ENCODE results near the gene RTN1. TPM values are rescaled to one million over a fixed set of nuclear protein-coding genes. Genes with fewer than 3 reads are reported as not detected.

RTN1 gene
- polyA plus RNA-seq, 2 of the 4 experiments (the other 2 are of a cell fraction), result 0.09 TPM; not detected in 1

DNA sequence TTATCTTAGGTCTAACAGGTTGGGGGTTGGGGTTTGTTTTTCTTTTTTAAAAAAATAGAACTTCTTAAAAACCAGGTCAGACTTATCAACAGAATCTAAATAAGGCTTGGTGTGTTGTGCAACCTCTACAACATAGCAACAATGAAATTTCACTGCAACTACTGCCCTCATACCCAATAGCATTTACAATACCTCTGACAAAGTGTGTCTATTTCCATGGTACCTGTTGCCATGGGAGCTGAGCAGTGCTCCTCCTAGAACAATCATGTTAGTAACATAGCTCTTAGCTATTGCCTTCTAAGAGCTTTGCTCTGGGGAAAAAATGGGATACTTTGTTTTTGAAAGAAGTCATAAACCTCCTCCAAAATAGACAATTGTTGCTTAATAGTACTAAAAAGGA is 190.7 kb downstream of the RTN1 start:
- ChIA-PET CTCF (interaction anchor here (0.6 to 1.4 kb wide), 3 partner anchors 8 to 490 kb away, joined by 3 read pairs; no protein-coding TSS in a partner anchor), POLR2A (no interaction called here)
- ATAC-seq (no peak), FAIRE-seq (no peak), DNase-seq (ENCODE audit: low read depth in 1 of 2, low spot score in 1 of 2) (no peak)
- H3K4me2 ChIP-seq, result no peak overlapping the region
- TF ChIP-seq HOXB5 (CRISPR knock-in tag; IDR thresholded peaks at IDR 0.05), result no peak
- TF ChIP-seq MYC (IDR thresholded peaks at IDR 0.05; ENCODE audit: borderline replicate concordance, low read length), result no peak
- no peak for TF ChIP-seq NR3C1 (IDR thresholded peaks at IDR 0.05)
- no peak for TF ChIP-seq JUNB (IDR thresholded peaks at IDR 0.05)
- no peak for TF ChIP-seq EHMT2 (IDR thresholded peaks at IDR 0.05; ENCODE audit: low read depth)
- no peak for TF ChIP-seq ESRRA (IDR thresholded peaks at IDR 0.05; ENCODE audit: borderline replicate concordance, low read length)
- TF ChIP-seq, protein P1, sequence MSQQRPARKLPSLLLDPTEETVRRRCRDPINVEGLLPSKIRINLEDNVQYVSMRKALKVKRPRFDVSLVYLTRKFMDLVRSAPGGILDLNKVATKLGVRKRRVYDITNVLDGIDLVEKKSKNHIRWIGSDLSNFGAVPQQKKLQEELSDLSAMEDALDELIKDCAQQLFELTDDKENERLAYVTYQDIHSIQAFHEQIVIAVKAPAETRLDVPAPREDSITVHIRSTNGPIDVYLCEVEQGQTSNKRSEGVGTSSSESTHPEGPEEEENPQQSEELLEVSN (IDR thresholded peaks at IDR 0.05; ENCODE audit: borderline replicate concordance, low read depth), result no peak
- TF ChIP-seq HOXB13 (CRISPR knock-in tag; IDR thresholded peaks at IDR 0.05; ENCODE audit: low read depth), result no peak
- no peak for TF ChIP-seq CHD2 (IDR thresholded peaks at IDR 0.05; ENCODE audit: low read length, partially characterized antibody)
- no peak for TF ChIP-seq FOXS1 (CRISPR knock-in tag; IDR thresholded peaks at IDR 0.05)
- no peak for TF ChIP-seq EHF (CRISPR knock-in tag; IDR thresholded peaks at IDR 0.05)
- no peak for TF ChIP-seq CBX2 (IDR thresholded peaks at IDR 0.05; ENCODE audit: borderline replicate concordance, low read depth)
- TF ChIP-seq PHF8 (IDR thresholded peaks at IDR 0.05; ENCODE audit: borderline replicate concordance, low read depth), result no peak
- TF ChIP-seq TP53 (CRISPR knock-in tag; IDR thresholded peaks at IDR 0.05), result no peak
- no peak for TF ChIP-seq SREBF2 (IDR thresholded peaks at IDR 0.05)
- TF ChIP-seq FOSB (CRISPR knock-in tag; IDR thresholded peaks at IDR 0.05), result no peak
- no peak for TF ChIP-seq KDM5A (IDR thresholded peaks at IDR 0.05)
- TF ChIP-seq, protein P2, sequence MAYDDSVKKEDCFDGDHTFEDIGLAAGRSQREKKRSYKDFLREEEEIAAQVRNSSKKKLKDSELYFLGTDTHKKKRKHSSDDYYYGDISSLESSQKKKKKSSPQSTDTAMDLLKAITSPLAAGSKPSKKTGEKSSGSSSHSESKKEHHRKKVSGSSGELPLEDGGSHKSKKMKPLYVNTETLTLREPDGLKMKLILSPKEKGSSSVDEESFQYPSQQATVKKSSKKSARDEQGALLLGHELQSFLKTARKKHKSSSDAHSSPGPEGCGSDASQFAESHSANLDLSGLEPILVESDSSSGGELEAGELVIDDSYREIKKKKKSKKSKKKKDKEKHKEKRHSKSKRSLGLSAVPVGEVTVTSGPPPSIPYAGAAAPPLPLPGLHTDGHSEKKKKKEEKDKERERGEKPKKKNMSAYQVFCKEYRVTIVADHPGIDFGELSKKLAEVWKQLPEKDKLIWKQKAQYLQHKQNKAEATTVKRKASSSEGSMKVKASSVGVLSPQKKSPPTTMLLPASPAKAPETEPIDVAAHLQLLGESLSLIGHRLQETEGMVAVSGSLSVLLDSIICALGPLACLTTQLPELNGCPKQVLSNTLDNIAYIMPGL (CRISPR knock-in tag; IDR thresholded peaks at IDR 0.05; ENCODE audit: borderline replicate concordance), result no peak
- TF ChIP-seq, protein P3, sequence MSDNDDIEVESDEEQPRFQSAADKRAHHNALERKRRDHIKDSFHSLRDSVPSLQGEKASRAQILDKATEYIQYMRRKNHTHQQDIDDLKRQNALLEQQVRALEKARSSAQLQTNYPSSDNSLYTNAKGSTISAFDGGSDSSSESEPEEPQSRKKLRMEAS (IDR thresholded peaks at IDR 0.05), result no peak
- no peaks in the 10 kb centered on the region for H3K4me1 ChIP-seq
- H3K9me3 ChIP-seq, result no peaks in the 10 kb centered on the region
- H3K4me3 ChIP-seq, result no peak overlapping the region
- H3K27ac ChIP-seq, result no peak overlapping the region

DNA sequence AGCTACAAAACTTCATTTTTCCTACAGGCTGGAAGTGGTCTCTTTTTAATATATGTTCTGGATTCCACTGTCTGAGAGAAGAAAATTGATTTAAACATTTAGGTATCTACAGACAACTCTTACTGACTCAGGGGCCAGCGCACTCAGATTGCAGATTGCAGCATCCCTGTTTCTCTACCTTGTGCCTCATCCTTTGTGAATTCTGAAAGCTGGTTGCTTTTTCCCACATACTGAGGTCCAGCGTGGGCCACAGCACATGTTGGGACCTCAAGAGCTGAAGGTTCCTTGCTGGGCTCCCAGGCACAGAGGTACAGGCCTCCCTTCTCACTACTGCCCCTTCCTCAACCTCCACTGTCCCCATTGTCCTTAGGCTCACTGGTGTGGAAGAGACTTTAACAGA is 192.2 kb downstream of the RTN1 start:
- H3K4me2 ChIP-seq, result no peak overlapping the region
- no peak for DNase-seq (ENCODE audit: low read depth in 1 of 2, low spot score in 1 of 2)
- H3K27ac ChIP-seq, result no peak overlapping the region
- H3K9me3 ChIP-seq, result no peaks in the 10 kb centered on the region
- no peak for ATAC-seq
- TF ChIP-seq RARB (CRISPR knock-in tag; IDR thresholded peaks at IDR 0.05) (no peak), TP53 (CRISPR knock-in tag; IDR thresholded peaks at IDR 0.05) (no peak), CBX2 (IDR thresholded peaks at IDR 0.05; ENCODE audit: borderline replicate concordance, low read depth) (no peak), ZC3H11A (IDR thresholded peaks at IDR 0.05) (no peak), RFX5 (IDR thresholded peaks at IDR 0.05) (no peak)
- TF ChIP-seq, protein P4, sequence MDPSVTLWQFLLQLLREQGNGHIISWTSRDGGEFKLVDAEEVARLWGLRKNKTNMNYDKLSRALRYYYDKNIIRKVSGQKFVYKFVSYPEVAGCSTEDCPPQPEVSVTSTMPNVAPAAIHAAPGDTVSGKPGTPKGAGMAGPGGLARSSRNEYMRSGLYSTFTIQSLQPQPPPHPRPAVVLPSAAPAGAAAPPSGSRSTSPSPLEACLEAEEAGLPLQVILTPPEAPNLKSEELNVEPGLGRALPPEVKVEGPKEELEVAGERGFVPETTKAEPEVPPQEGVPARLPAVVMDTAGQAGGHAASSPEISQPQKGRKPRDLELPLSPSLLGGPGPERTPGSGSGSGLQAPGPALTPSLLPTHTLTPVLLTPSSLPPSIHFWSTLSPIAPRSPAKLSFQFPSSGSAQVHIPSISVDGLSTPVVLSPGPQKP (IDR thresholded peaks at IDR 0.05; ENCODE audit: low read depth, low read length), result no peak
- TF ChIP-seq, protein P5, sequence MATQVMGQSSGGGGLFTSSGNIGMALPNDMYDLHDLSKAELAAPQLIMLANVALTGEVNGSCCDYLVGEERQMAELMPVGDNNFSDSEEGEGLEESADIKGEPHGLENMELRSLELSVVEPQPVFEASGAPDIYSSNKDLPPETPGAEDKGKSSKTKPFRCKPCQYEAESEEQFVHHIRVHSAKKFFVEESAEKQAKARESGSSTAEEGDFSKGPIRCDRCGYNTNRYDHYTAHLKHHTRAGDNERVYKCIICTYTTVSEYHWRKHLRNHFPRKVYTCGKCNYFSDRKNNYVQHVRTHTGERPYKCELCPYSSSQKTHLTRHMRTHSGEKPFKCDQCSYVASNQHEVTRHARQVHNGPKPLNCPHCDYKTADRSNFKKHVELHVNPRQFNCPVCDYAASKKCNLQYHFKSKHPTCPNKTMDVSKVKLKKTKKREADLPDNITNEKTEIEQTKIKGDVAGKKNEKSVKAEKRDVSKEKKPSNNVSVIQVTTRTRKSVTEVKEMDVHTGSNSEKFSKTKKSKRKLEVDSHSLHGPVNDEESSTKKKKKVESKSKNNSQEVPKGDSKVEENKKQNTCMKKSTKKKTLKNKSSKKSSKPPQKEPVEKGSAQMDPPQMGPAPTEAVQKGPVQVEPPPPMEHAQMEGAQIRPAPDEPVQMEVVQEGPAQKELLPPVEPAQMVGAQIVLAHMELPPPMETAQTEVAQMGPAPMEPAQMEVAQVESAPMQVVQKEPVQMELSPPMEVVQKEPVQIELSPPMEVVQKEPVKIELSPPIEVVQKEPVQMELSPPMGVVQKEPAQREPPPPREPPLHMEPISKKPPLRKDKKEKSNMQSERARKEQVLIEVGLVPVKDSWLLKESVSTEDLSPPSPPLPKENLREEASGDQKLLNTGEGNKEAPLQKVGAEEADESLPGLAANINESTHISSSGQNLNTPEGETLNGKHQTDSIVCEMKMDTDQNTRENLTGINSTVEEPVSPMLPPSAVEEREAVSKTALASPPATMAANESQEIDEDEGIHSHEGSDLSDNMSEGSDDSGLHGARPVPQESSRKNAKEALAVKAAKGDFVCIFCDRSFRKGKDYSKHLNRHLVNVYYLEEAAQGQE (IDR thresholded peaks at IDR 0.05), result no peak
- FAIRE-seq, result no peak
- H3K4me3 ChIP-seq, result no peak overlapping the region
- H3K4me1 ChIP-seq, result no peaks in the 10 kb centered on the region
- 35% methylated on average over 2 of the region's 2 CpGs for WGBS (ENCODE audit: missing lambda C conversion rate)
- CTCF ChIA-PET, result no interaction called here
- POLR2A ChIA-PET, result no interaction called here
